Measurements from ENCODE around the gene IPPK. TPM values are rescaled to one million over a fixed set of nuclear protein-coding genes. Genes with fewer than 3 reads are reported as not detected.

The IPPK gene
- total RNA-seq, 4 donors from 2014 or later = 8.0 to 18.8 (median 11.0) TPM

DNA sequence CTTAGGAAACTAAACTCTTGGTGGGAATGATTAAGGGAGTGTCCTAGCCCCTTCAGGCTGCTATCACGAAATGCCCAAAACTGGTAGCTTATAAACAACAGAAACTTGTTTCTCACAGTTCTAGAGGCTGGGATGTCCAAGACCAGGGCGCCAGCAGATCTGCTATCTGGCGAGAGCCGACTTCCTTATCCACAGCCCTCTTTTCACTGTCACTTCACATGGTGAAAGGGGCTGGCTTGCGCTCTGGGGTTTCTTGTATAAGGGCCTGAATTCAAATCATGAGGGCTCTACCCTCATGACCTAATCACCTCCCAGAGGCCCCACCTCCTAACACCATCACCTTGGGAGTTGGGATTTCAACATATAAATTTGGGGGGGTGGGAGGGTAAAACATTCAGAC, 49.1 kb downstream of the IPPK start:
- H3K27ac ChIP-seq = peak overlapping the region in 2 of 4 donors; percentile 39 to 43
- H3K9me3 ChIP-seq = no peaks in the 10 kb centered on the region
- no peak overlapping the region for H3K4me3 ChIP-seq
- no peaks in the 10 kb centered on the region for H3K27me3 ChIP-seq
- peaks cover 0 to 68% (median 3%) of the 10 kb centered on the region in 3 donors for H3K36me3 ChIP-seq
- H3K4me1 ChIP-seq = peaks cover 0 to 36% (median 13%) of the 10 kb centered on the region in 4 donors
- DNase-seq (ENCODE audit: low spot score in 2 of 2) = no peak
- TF ChIP-seq POLR2A (IDR thresholded peaks at IDR 0.05) (no peak), EP300 (IDR thresholded peaks at IDR 0.05) (no peak)
- TF ChIP-seq, protein P1, sequence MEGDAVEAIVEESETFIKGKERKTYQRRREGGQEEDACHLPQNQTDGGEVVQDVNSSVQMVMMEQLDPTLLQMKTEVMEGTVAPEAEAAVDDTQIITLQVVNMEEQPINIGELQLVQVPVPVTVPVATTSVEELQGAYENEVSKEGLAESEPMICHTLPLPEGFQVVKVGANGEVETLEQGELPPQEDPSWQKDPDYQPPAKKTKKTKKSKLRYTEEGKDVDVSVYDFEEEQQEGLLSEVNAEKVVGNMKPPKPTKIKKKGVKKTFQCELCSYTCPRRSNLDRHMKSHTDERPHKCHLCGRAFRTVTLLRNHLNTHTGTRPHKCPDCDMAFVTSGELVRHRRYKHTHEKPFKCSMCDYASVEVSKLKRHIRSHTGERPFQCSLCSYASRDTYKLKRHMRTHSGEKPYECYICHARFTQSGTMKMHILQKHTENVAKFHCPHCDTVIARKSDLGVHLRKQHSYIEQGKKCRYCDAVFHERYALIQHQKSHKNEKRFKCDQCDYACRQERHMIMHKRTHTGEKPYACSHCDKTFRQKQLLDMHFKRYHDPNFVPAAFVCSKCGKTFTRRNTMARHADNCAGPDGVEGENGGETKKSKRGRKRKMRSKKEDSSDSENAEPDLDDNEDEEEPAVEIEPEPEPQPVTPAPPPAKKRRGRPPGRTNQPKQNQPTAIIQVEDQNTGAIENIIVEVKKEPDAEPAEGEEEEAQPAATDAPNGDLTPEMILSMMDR (IDR thresholded peaks at IDR 0.05) = no peak
- WGBS, 2 donors = 89 to 90% methylated on average over 5 of the region's 5 CpGs

DNA sequence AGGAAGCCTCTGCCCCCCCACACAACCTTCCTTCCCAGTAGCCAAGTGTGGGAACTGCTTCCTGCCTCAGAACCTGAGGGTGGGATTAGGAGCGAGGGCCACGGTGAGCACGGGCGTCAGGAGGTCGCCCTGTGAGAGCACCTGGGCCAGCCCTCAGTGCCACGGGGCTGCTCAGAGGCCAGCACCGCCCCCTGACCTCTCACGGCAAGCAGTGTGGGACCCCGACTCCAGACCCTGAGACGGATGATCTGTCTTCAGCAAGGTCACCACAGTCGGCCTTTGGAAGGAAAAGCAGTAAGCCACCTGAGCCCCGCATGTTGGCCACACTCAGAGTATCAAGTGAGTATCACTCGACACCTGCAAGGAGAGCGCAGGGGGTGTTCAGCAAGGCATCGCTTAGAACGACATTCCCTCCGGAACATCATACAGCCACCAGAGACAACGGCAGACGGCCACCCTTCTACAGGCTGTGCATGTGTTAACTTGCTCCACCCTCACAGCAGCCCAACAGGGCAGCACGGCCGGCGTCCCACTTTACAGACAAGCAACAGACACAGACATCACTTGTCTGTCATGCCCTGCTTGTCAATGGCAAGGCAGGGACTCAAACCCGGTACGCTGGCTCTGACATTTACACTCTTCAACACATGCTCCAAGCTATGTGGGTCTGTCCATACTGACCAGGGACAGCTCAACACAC, 50.2 kb downstream of the IPPK start:
- H3K4me1 ChIP-seq = peaks cover 0 to 45% (median 17%) of the 10 kb centered on the region in 4 donors
- H3K36me3 ChIP-seq = peaks cover 0 to 71% (median 3%) of the 10 kb centered on the region in 3 donors
- H3K9me3 ChIP-seq = no peaks in the 10 kb centered on the region
- no peak overlapping the region for H3K4me3 ChIP-seq
- TF ChIP-seq, protein P1 (IDR thresholded peaks at IDR 0.05) = no peak
- TF ChIP-seq POLR2A (IDR thresholded peaks at IDR 0.05) (no peak), EP300 (IDR thresholded peaks at IDR 0.05) (no peak)
- 85 to 89% methylated on average over 18 to 23 of the region's 24 CpGs for WGBS, 2 donors
- H3K27ac ChIP-seq = peak overlapping the region in 1 of 4 donors; percentile 31
- no peak for DNase-seq (ENCODE audit: low spot score in 2 of 2)
- no peaks in the 10 kb centered on the region for H3K27me3 ChIP-seq

DNA sequence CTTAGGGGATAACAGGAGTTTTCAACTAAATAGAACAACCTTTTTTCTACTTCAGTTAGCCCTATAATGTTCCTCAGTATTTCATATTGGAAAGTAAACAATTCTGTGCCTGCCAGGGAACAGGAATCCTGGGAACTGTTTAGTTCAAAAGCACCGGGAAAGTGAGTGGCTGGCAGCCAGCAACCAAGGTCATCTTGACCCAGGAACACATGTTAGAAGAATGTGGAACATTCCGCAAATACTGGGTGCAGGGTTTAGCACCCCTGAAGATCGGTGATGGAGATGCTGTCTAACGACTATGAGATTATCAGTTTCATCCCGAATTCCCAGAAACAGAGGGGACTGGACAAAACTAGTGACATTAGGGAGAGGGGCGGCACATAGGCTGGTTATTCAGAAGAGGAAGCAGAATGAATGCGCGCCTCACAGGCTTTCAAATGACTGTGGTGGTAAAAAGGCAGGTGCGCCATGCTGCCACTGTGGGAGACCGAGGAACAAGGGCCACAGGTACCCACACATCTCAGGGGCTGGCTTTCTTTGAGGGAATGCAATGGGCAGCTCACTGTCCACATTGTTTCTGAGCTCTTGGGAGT, 51.2 kb downstream of the IPPK start:
- H3K4me3 ChIP-seq = no peak overlapping the region
- no peaks in the 10 kb centered on the region for H3K9me3 ChIP-seq
- TF ChIP-seq, protein P1 (IDR thresholded peaks at IDR 0.05) = no peak
- TF ChIP-seq EP300 (IDR thresholded peaks at IDR 0.05) = peak in 1 of 2 donors; percentile 24
- peaks cover 0 to 53% (median 17%) of the 10 kb centered on the region in 4 donors for H3K4me1 ChIP-seq
- H3K36me3 ChIP-seq = peaks cover 0 to 68% (median 3%) of the 10 kb centered on the region in 3 donors
- H3K27me3 ChIP-seq = no peaks in the 10 kb centered on the region
- WGBS, 2 donors = 76 to 81% methylated on average over 10 of the region's 10 CpGs
- DNase-seq (ENCODE audit: low spot score in 2 of 2) = no peak
- H3K27ac ChIP-seq = peak overlapping the region in 2 of 4 donors; percentile 84 to 86

DNA sequence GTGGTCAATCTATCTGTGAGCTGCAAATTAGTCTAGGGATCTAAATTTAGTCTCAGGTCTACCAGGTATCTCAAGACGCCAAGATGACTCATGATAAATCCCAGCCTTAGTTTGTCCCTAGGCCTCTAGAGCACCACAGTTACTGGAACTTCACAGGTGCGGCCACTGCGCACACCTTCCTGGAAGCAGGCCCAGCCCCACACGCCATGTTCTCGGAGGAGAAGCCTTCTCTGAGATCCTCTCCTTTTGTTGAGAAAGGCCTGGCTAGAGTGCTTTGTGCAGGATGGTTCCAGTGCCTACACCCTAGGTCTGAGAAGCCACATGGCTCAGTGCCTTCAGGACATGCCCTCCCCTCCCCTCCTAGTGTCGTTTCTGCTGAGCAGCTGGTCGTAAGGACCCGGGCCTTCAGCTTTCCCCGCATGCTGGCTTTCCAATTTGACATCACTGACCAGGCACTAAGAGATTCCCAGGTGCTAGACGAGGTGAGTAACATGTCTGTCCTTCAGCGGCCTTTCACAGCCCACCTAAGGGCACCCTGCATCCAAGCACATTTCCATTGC, 51.9 kb downstream of the IPPK start:
- H3K4me3 ChIP-seq = no peak overlapping the region
- TF ChIP-seq EP300 (IDR thresholded peaks at IDR 0.05) (no peak), POLR2A (IDR thresholded peaks at IDR 0.05) (no peak)
- TF ChIP-seq, protein P1 (IDR thresholded peaks at IDR 0.05) = no peak
- H3K9me3 ChIP-seq = no peaks in the 10 kb centered on the region
- no peaks in the 10 kb centered on the region for H3K27me3 ChIP-seq
- no peak for DNase-seq (ENCODE audit: low spot score in 2 of 2)
- H3K27ac ChIP-seq = peak overlapping the region; percentile 16 to 86 (median 78)
- peaks cover 0 to 72% (median 3%) of the 10 kb centered on the region in 3 donors for H3K36me3 ChIP-seq
- peaks cover 0 to 53% (median 17%) of the 10 kb centered on the region in 4 donors for H3K4me1 ChIP-seq
- 82 to 87% methylated on average over 11 of the region's 11 CpGs for WGBS, 2 donors

Data from tibial nerve (tissue), 4 donors.